Activated T-helper 1 cell treated with anti-CD3 and anti-CD28 coated beads, Interleukin-12 subunit alpha, Interleukin-12 subunit beta, Interleukin-2, Interleukin-4 antibody, amounts not matched to agents 30 ng/mL and 10 ng/mL and 1 ng/mL, durations not matched to agents 14 hours and 24 hours and 36 hours (primary cell): Measurements from ENCODE around the gene CDC42SE2. TPM values are rescaled to one million over a fixed set of nuclear protein-coding genes. Genes with fewer than 3 reads are reported as not detected.
A peak's percentile ranks its signal among the peaks of the same experiment; 100 is the strongest.
"Not testable (repeated sequence)": the region's sequence is repeated elsewhere in the genome, so short reads cannot be mapped to it uniquely, and the experiment has no call there.

Experiments
- DNase-seq: peaks from one replicate; pipeline ENCODE4 v3.0.0; 2021; ENCODE audit warnings: low spot score
- H3K27ac Mint-ChIP-seq: one replicate; pipeline ENCODE4 v1.8.0; 2021; ENCODE audit warnings: mild to moderate bottlenecking, mixed read lengths
- H3K27me3 Mint-ChIP-seq: one replicate; pipeline ENCODE4 v1.8.0; 2022; ENCODE audit warnings: mild to moderate bottlenecking, moderate library complexity, mixed read lengths; ENCODE audit not compliant: insufficient read depth
- H3K36me3 Mint-ChIP-seq: one replicate; pipeline ENCODE4 v1.8.0; 2021; ENCODE audit warnings: low read depth, mixed read lengths
- H3K4me1 Mint-ChIP-seq: one replicate; pipeline ENCODE4 v1.8.0; 2021; ENCODE audit warnings: low read depth, mixed read lengths
- H3K4me3 Mint-ChIP-seq: one replicate; pipeline ENCODE4 v1.8.0; 2021; ENCODE audit warnings: mild to moderate bottlenecking, moderate library complexity, mixed read lengths
- H3K9me3 Mint-ChIP-seq: one replicate; pipeline ENCODE4 v1.8.0; 2021; ENCODE audit warnings: mixed read lengths
- intact Hi-C: fragments of 100-400 bp; cut with micrococcal nuclease; formaldehyde crosslinking; loops from one replicate; pipeline ENCODE4 v1.15.1; 2024
- total RNA-seq: library from RNA; stranded (reverse); gene quantifications from 2 replicates; pipeline ENCODE4 v1.2.3, GENCODE V29; 2022

CDC42SE2 gene
- total RNA-seq, 1 donor from 2014 or later = 100.0 TPM

GRCh38 chr5:131368866-131369265 lies 105.0 kb downstream of the CDC42SE2 start:
- Mint-ChIP-seq H3K4me3 (no peak overlapping the region), H3K27ac (peak overlapping the region; percentile 66), H3K4me1 (peaks cover 89% of the 10 kb centered on the region), H3K36me3 (peaks cover 40% of the 10 kb centered on the region), H3K9me3 (peaks cover 5% of the 10 kb centered on the region), H3K27me3 (no peaks in the 10 kb centered on the region)
- intact Hi-C loops = no loop called here
- DNase-seq = no peak

DNA sequence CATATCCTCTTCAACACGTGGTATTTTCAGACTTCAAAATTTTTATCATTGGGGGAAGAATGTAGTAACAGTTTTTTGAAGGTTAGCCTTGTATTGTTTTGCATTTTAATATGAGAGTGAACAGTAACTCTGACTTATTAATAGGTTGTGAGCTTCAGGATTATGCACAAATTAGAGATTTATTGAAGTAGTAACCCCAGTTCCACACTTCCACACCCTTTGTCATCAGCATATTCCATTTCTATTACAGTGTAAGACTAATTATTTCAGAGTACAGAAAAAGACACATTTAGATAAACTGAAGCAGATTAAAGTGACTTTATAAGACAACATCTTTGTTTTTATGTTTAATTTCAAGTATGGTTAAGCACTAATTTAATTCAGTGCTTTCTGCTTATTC lies 105.7 kb downstream of the CDC42SE2 start:
- intact Hi-C loops = no loop called here
- H3K36me3 Mint-ChIP-seq = peaks cover 35% of the 10 kb centered on the region

GRCh38 chr5:131371835-131372234 lies 108.0 kb downstream of the CDC42SE2 start:
- Mint-ChIP-seq H3K27me3 (no peaks in the 10 kb centered on the region), H3K36me3 (peaks cover 37% of the 10 kb centered on the region), H3K9me3 (peaks cover 5% of the 10 kb centered on the region), H3K27ac (peak overlapping the region; percentile 75), H3K4me1 (peaks cover 88% of the 10 kb centered on the region), H3K4me3 (no peak overlapping the region)
- intact Hi-C loops = loop anchor here (1.0 kb wide), 1 partner anchor 7 kb away; no protein-coding TSS in a partner anchor
- no peak for DNase-seq

More for the DNA sequence above, 105.7 kb downstream of the CDC42SE2 start:
- peak overlapping the region; percentile 66 for H3K27ac Mint-ChIP-seq
- no peaks in the 10 kb centered on the region for H3K27me3 Mint-ChIP-seq
- H3K4me1 Mint-ChIP-seq = peaks cover 86% of the 10 kb centered on the region
- no peak overlapping the region for H3K4me3 Mint-ChIP-seq
- no peak for DNase-seq
- H3K9me3 Mint-ChIP-seq = peaks cover 5% of the 10 kb centered on the region

DNA sequence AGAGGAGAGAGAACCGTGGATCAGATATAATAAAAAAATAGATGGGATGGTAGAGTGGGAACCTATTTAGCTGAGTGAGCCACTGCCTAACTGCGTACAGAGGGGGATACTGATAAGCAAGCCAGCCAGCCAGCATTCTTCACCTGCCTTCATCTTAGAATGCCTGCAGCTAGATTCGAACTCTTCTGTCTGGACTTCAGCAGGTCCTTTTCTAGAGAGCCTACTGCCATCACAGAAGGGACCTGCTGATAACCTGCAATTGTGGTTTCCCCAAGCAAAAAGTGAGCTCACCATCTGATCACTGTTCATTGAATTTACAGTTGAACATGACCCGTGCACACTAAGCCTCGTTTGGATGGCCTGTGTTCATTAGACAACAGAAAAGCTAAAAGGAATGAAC lies 109.4 kb downstream of the CDC42SE2 start:
- DNase-seq = no peak
- no peaks in the 10 kb centered on the region for H3K9me3 Mint-ChIP-seq
- H3K27ac Mint-ChIP-seq = peak overlapping the region; percentile 70
- H3K4me3 Mint-ChIP-seq = peak overlapping the region; percentile 37
- intact Hi-C loops = no loop called here
- peaks cover 32% of the 10 kb centered on the region for H3K36me3 Mint-ChIP-seq
- H3K27me3 Mint-ChIP-seq = no peaks in the 10 kb centered on the region
- peaks cover 91% of the 10 kb centered on the region for H3K4me1 Mint-ChIP-seq

DNA sequence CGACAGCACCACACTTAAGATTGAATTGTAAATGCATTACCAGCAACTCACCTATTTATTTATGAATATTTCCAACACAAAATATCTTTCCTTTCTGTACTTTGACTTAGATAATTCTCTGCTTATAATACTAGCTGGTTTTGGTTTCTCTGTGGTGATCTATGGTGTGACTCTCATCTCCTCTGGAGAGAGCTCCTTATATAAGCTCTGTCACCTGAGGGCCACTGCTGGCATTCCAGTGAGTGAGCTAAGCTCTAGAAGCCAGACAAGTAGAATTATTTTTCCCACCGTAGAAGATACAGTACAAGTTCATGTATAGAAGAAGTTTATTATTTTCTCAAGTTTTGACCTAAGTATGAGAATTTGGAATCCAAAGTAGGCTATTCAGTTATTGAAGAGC lies 111.5 kb downstream of the CDC42SE2 start:
- H3K27ac Mint-ChIP-seq = peak overlapping the region; percentile 89
- no peak for DNase-seq
- H3K4me3 Mint-ChIP-seq = peak overlapping the region; percentile 40
- H3K9me3 Mint-ChIP-seq = no peaks in the 10 kb centered on the region
- intact Hi-C loops = loop anchor here (1.0 kb wide), 1 partner anchor 8 kb away; no protein-coding TSS in a partner anchor
- H3K27me3 Mint-ChIP-seq = no peaks in the 10 kb centered on the region
- H3K4me1 Mint-ChIP-seq = peaks cover 91% of the 10 kb centered on the region
- peaks cover 20% of the 10 kb centered on the region for H3K36me3 Mint-ChIP-seq

GRCh38 chr5:131377346-131377745 lies 113.5 kb downstream of the CDC42SE2 start:
- intact Hi-C loops = no loop called here
- Mint-ChIP-seq H3K9me3 (peaks cover 5% of the 10 kb centered on the region), H3K36me3 (peaks cover 27% of the 10 kb centered on the region), H3K4me1 (peaks cover 91% of the 10 kb centered on the region), H3K27ac (peak overlapping the region; percentile 92), H3K4me3 (no peak overlapping the region), H3K27me3 (no peaks in the 10 kb centered on the region)
- no peak for DNase-seq

DNA sequence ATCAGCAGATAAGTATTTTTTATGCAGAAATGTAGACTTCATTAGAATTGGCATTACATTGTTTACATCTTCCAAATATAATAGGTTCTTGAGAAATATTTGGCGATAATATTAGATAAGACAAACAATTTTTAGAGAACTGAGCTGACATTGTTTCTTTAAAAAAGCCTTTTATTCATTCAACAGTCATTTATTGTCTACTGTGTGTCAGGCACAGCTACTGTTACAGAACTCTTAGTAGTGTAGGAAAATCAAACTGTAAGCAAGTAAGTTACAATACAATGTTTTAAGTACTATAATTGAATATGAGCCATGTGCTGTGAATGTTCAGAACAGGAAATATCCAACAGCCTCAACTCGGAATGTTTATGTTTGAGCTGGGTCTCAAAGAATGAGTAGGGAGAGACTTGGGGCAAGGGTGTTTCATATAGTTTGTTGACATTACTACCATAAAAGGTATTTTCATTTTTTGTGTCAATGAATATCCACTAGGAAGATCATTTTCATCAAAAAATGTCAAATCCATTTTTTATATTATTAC lies 114.0 kb downstream of the CDC42SE2 start:
- DNase-seq = no peak
- intact Hi-C loops = loop anchor here (2.0 kb wide), 1 partner anchor 21 kb away; no protein-coding TSS in a partner anchor
- Mint-ChIP-seq H3K36me3 (peaks cover 27% of the 10 kb centered on the region), H3K27me3 (no peaks in the 10 kb centered on the region), H3K4me1 (peaks cover 95% of the 10 kb centered on the region), H3K27ac (peak overlapping the region; percentile 92), H3K4me3 (peak overlapping the region; percentile 43), H3K9me3 (peaks cover 5% of the 10 kb centered on the region)

GRCh38 chr5:131378721-131379541 lies 115.1 kb downstream of the CDC42SE2 start:
- intact Hi-C loops = loop anchor here (1.0 to 2.0 kb wide), 6 partner anchors 8 to 209 kb away; partner anchors contain the start of gene LYRM7
- peaks cover 95% of the 10 kb centered on the region for H3K4me1 Mint-ChIP-seq
- H3K4me3 Mint-ChIP-seq = peak overlapping the region; percentile 70
- H3K27me3 Mint-ChIP-seq = no peaks in the 10 kb centered on the region
- peak overlapping the region; percentile 99 for H3K27ac Mint-ChIP-seq
- peaks cover 5% of the 10 kb centered on the region for H3K9me3 Mint-ChIP-seq
- no peak for DNase-seq
- H3K36me3 Mint-ChIP-seq = peaks cover 23% of the 10 kb centered on the region

- Mint-ChIP-seq H3K27ac (peak overlapping the region; percentile 99), H3K36me3 (peaks cover 26% of the 10 kb centered on the region), H3K9me3 (peaks cover 5% of the 10 kb centered on the region), H3K27me3 (no peaks in the 10 kb centered on the region), H3K4me1 (peaks cover 98% of the 10 kb centered on the region), H3K4me3 (peak overlapping the region; percentile 70)
- DNase-seq = peak; percentile 72
- intact Hi-C loops = loop anchor here (1.0 to 10.0 kb wide), 7 partner anchors 8 to 715 kb away; partner anchors contain the start of gene LYRM7
Measured at GRCh38 chr5:131379723-131380122, 115.9 kb downstream of the CDC42SE2 start.

- Mint-ChIP-seq H3K27ac (peak overlapping the region; percentile 99), H3K4me1 (peaks cover 98% of the 10 kb centered on the region), H3K36me3 (peaks cover 31% of the 10 kb centered on the region), H3K4me3 (peak overlapping the region; percentile 70)
- intact Hi-C loops = loop anchor here (10.0 kb wide), 1 partner anchor 715 kb away; no protein-coding TSS in a partner anchor
- H3K27me3 Mint-ChIP-seq, H3K9me3 Mint-ChIP-seq, DNase-seq: not testable (repeated sequence)
Measured at GRCh38 chr5:131380238-131380637, 116.4 kb downstream of the CDC42SE2 start.

- Mint-ChIP-seq H3K9me3 (peaks cover 5% of the 10 kb centered on the region), H3K4me1 (peaks cover 98% of the 10 kb centered on the region), H3K36me3 (peaks cover 32% of the 10 kb centered on the region), H3K4me3 (peak overlapping the region; percentile 47), H3K27me3 (no peaks in the 10 kb centered on the region), H3K27ac (peak overlapping the region; percentile 99)
- intact Hi-C loops = loop anchor here (10.0 kb wide), 1 partner anchor 714 kb away; no protein-coding TSS in a partner anchor
- DNase-seq = no peak
Measured at GRCh38 chr5:131381021-131381420, 117.2 kb downstream of the CDC42SE2 start.

DNA sequence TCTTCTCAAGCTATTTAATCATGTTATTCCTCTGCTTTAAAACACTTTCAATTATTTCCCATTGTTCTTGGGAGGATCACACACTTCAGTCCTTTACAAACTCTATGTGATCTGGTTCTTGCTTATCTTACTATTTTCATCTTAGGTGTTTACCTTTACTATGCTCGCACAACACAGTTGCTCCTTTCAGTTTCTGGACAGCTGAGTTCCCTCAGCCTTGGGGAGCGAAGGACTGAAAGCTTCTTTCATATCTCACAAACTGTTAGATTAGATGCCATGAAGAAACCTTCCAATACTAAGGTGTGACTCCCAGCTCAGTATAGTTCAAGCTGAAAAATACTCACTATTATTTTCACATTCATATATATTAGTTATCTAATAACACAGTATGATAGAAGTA lies 117.9 kb downstream of the CDC42SE2 start:
- H3K36me3 Mint-ChIP-seq = peaks cover 29% of the 10 kb centered on the region
- DNase-seq = no peak
- no peaks in the 10 kb centered on the region for H3K27me3 Mint-ChIP-seq
- peak overlapping the region; percentile 99 for H3K27ac Mint-ChIP-seq
- H3K9me3 Mint-ChIP-seq = peaks cover 5% of the 10 kb centered on the region
- peaks cover 97% of the 10 kb centered on the region for H3K4me1 Mint-ChIP-seq
- intact Hi-C loops = loop anchor here (1.0 to 10.0 kb wide), 6 partner anchors 23 to 713 kb away; partner anchors contain the start of gene HINT1
- H3K4me3 Mint-ChIP-seq = peak overlapping the region; percentile 47
